LNCaP clone FGC (cell line): ENCODE data around the gene SEMA3E.

Experiments used
- DNase-seq: peaks from one replicate; pipeline ENCODE4 v3.0.0-alpha.2; 2011; ENCODE audit warnings: low read depth
- H3K4me3 ChIP-seq: 2 replicates; pipeline ENCODE4 v1.5.1; 2011; ENCODE audit warnings: mild to moderate bottlenecking, low read depth, low read length, control low read depth
- CTCF ChIP-seq: IDR thresholded peaks from 2 replicates; pipeline ENCODE4 v1.5.1; 2012; ENCODE audit warnings: mild to moderate bottlenecking; ENCODE audit not compliant: control insufficient read depth, insufficient read depth; ENCODE audit errors: extremely low read depth

The SEMA3E gene

GRCh38 chr7:83494683-83495082 is 154.3 kb downstream of the SEMA3E start:
- no peak for TF ChIP-seq CTCF
- DNase-seq = no peak
- no peak overlapping the region for H3K4me3 ChIP-seq

- DNase-seq = no peak
- TF ChIP-seq CTCF = no peak
- H3K4me3 ChIP-seq = no peak overlapping the region
Measured at GRCh38 chr7:83492802-83493201, 156.1 kb downstream of the SEMA3E start.

- no peak for TF ChIP-seq CTCF
- H3K4me3 ChIP-seq = no peak overlapping the region
- DNase-seq = no peak
Measured at GRCh38 chr7:83487801-83488200, 161.1 kb downstream of the SEMA3E start.

GRCh38 chr7:83486957-83487356 is 162.0 kb downstream of the SEMA3E start:
- no peak for TF ChIP-seq CTCF
- DNase-seq = no peak
- no peak overlapping the region for H3K4me3 ChIP-seq

GRCh38 chr7:83486536-83486935 is 162.4 kb downstream of the SEMA3E start:
- no peak for TF ChIP-seq CTCF
- H3K4me3 ChIP-seq = no peak overlapping the region
- DNase-seq = no peak

- TF ChIP-seq CTCF = no peak
- H3K4me3 ChIP-seq = no peak overlapping the region
- no peak for DNase-seq
Measured at GRCh38 chr7:83484826-83485225, 164.1 kb downstream of the SEMA3E start.

GRCh38 chr7:83484266-83484665 is 164.7 kb downstream of the SEMA3E start:
- no peak overlapping the region for H3K4me3 ChIP-seq
- no peak for TF ChIP-seq CTCF
- no peak for DNase-seq
